ENCODE data around the gene PCDHA6.
"Not testable (repeated sequence)": the region's sequence is repeated elsewhere in the genome, so short reads cannot be mapped to it uniquely, and the experiment has no call there.

Gene PCDHA6

GRCh38 chr5:140822969-140823368 lies 4.8 kb upstream of the PCDHA6 start:
- not testable (repeated sequence) for DNase-seq

GRCh38 chr5:140823475-140823874 lies 4.3 kb upstream of the PCDHA6 start:
- no peak for DNase-seq

DNA sequence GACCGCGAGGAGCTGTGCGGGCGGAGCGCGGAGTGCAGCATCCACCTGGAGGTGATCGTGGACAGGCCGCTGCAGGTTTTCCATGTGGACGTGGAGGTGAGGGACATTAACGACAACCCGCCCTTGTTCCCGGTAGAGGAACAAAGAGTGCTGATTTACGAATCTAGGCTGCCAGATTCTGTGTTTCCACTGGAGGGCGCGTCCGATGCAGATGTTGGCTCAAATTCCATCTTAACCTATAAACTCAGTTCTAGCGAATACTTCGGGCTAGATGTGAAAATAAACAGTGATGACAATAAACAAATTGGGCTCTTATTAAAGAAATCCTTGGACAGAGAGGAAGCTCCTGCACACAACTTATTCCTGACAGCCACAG lies 590 bp downstream of the PCDHA6 start:
- no peak for DNase-seq

DNA sequence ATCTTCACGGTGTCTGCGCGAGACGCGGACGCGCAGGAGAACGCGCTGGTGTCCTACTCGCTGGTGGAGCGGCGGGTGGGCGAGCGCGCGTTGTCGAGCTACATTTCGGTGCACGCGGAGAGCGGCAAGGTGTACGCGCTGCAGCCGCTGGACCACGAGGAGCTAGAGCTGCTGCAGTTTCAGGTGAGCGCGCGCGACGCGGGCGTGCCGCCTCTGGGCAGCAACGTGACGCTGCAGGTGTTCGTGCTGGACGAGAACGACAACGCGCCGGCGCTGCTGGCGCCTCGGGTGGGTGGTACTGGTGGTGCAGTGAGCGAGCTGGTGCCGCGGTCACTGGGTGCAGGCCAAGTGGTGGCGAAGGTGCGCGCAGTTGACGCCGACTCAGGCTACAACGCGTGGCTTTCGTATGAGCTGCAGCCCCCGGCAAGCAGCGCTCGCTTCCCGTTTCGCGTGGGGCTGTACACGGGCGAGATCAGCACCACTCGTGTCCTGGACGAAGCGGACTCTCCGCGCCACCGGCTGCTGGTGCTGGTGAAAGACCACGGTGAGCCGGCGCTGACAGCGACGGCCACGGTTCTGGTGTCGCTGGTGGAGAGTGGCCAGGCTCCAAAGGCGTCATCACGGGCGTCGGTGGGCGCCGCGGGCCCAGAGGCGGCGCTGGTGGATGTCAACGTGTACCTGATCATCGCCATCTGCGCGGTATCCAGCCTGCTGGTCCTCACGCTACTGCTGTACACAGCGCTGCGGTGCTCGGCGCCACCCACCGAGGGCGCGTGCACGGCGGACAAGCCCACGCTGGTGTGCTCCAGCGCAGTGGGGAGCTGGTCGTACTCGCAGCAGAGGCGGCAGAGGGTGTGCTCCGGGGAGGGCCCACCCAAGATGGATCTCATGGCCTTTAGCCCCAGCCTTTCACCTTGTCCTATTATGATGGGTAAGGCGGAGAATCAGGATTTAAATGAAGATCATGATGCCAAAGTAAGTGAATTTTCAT lies 2.0 kb downstream of the PCDHA6 start:
- DNase-seq = not testable (repeated sequence)

DNA sequence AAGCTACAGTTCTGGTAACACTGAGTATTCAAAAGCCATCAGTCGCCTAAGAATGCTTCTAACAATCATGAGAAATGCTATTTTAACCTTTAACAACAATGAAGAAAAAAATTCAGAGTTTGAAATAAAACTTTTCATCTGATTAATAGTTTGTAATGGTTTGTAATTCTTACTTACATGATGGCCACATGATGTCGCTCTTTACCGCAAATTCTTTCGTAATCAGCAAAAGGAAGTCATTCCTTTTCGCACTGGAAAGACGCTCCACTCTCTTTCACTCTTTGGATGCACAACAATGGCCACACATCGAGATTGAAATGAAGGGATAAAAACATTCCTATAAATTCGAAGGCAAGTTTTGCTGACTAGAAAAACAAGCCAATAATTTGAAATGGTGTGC lies 6.2 kb downstream of the PCDHA6 start, which contains the start of gene PCDHA7:
Gene PCDHA7 (plus strand): TSS at position 277 of the 400 bp plus-strand sequence. CDS start 115 bp downstream, at position 392.
- no peak for DNase-seq

DNA sequence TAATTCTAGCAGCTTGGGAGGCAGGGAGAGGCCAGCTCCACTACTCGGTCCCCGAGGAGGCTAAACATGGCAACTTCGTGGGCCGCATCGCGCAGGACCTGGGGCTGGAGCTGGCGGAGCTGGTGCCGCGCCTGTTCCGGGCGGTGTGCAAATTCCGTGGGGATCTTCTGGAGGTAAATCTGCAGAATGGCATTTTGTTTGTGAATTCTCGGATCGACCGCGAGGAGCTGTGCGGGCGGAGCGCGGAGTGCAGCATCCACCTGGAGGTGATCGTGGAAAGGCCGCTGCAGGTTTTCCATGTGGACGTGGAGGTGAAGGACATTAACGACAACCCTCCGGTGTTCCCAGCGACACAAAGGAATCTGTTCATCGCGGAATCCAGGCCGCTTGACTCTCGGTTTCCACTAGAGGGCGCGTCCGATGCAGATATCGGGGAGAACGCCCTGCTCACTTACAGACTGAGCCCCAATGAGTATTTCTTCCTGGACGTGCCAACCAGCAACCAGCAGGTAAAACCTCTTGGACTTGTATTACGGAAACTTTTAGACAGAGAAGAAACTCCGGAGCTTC lies 6.8 kb downstream of the PCDHA6 start:
- not testable (repeated sequence) for DNase-seq

GRCh38 chr5:140835622-140836510 lies 8.1 kb downstream of the PCDHA6 start:
- no peak for DNase-seq

DNA sequence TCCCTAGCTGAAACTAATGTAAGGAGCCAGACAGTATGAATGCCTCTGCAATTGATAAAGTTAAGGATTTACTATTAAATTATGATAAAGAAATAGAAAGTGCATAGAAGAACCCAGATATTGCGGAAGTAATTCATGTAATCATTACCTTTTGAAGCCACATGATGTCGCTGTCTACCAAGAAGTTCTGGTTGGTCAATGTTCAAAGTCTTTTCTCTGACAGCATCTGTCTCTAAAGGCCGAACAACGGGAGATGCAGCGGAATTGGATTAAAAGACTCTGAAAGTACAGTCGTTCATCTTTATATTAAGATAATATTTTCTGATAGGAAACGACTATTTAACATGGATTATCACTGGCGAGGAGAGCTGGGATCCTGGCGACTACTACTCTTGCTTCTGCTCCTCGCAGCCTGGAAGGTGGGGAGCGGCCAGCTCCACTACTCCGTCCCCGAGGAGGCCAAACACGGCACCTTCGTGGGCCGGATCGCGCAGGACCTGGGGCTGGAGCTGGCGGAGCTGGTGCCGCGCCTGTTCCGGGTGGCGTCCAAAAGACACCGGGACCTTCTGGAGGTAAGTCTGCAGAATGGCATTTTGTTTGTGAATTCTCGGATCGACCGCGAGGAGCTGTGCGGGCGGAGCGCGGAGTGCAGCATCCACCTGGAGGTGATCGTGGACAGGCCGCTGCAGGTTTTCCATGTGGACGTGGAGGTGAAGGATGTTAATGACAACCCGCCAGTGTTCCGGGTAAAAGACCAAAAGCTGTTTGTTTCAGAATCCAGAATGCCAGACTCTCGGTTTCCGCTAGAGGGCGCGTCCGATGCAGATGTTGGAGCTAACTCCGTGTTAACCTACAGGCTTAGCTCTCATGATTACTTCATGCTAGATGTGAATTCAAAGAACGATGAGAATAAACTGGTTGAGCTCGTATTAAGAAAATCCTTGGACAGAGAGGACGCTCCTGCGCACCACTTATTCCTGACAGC lies 13.5 kb downstream of the PCDHA6 start, which contains the start of gene PCDHA8:
Gene PCDHA8 (plus strand): TSS at position 210 of the 985 bp plus-strand sequence. CDS start 135 bp downstream, at position 345.
- DNase-seq = peak; percentile 49

DNA sequence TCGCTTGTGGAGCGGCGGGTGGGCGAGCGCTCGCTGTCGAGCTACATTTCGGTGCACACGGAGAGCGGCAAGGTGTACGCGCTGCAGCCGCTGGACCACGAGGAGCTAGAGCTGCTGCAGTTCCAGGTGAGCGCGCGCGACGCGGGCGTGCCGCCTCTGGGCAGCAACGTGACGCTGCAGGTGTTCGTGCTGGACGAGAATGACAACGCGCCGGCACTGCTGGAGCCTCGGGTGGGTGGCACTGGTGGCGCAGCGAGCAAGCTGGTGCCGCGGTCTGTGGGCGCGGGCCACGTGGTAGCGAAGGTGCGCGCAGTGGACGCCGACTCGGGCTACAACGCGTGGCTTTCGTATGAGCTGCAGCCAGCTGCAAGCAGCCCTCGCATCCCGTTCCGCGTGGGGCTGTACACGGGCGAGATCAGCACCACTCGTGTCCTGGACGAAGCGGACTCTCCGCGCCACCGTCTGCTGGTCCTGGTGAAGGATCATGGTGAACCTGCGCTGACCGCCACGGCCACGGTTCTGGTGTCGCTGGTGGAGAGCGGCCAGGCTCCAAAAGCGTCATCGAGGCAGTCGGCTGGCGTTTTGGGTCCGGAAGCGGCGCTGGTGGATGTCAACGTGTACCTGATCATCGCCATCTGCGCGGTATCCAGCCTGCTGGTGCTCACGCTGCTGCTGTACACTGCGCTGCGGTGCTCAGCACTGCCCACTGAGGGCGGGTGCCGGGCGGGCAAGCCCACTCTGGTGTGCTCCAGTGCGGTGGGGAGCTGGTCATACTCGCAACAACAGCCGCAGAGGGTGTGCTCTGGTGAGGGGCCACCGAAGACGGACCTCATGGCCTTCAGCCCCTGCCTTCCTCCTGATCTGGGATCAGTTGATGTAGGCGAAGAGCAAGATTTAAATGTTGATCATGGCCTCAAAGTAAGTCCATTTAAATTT lies 15.3 kb downstream of the PCDHA6 start:
- no peak for DNase-seq

GRCh38 chr5:140848139-140849102 lies 20.7 kb downstream of the PCDHA6 start, which contains the start of gene PCDHA9:
PCDHA9 (plus strand) TSS chr5:140848382; CDS start chr5:140848496, 114 bp downstream.
- not testable (repeated sequence) for DNase-seq

- DNase-seq = not testable (repeated sequence)
These were observed 22.3 kb downstream of the PCDHA6 start for GRCh38 chr5:140849831-140850634.

GRCh38 chr5:140855772-140856674 lies 28.3 kb downstream of the PCDHA6 start, which contains the start of gene PCDHA10:
PCDHA10 (plus strand) TSS chr5:140855897; CDS start chr5:140856049, 152 bp downstream.
- DNase-seq = no peak

DNA sequence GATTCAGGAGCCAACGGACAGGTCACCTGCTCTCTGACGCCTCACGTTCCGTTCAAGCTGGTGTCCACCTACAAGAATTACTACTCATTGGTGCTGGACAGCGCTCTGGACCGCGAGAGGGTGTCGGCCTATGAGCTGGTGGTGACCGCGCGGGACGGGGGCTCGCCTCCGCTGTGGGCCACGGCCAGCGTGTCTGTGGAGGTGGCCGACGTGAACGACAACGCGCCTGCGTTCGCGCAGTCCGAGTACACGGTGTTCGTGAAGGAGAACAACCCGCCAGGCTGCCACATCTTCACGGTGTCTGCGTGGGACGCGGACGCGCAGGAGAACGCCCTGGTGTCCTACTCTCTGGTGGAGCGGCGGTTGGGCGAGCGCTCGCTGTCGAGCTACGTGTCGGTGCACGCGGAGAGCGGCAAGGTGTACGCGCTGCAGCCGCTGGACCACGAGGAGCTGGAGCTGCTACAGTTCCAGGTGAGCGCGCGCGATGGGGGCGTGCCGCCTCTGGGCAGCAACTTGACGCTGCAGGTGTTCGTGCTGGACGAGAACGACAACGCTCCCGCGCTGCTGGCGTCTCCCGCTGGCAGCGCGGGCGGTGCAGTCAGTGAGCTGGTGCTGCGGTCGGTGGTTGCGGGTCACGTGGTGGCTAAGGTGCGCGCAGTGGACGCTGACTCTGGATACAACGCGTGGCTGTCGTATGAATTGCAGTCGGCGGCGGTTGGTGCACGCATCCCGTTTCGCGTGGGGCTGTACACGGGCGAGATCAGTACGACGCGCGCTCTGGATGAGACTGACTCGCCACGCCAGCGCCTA lies 29.6 kb downstream of the PCDHA6 start:
- DNase-seq = no peak

DNA sequence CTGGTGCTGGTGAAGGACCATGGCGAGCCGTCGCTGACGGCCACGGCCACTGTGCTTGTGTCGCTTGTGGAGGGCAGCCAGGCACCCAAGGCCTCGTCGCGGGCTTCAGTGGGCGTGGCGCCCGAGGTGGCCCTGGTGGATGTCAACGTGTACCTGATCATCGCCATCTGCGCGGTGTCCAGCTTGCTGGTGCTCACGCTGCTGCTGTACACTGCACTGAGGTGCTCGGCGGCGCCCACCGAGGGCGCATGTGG lies 30.2 kb downstream of the PCDHA6 start:
- DNase-seq = no peak

GRCh38 chr5:140862441-140863295 lies 34.9 kb downstream of the PCDHA6 start:
- no peak for DNase-seq

All from NCI-H2029 treated with DMSO at 0.1 percent for 48 hours (cell line).